Mononuclear cell (primary cell): Measurements from ENCODE around the gene ASXL3. TPM values are rescaled to one million over a fixed set of nuclear protein-coding genes. Genes with fewer than 3 reads are reported as not detected.

ENCODE experiments used
- H3K27me3 ChIP-seq: 2 replicates; pipeline ENCODE4 v1.6.0; 2011; ENCODE audit warnings: low read length, control low read depth; ENCODE audit not compliant: insufficient read depth
- H3K4me1 ChIP-seq: 2 replicates; pipeline ENCODE4 v1.5.1; 2011; ENCODE audit warnings: mild to moderate bottlenecking, low read length, control low read depth; ENCODE audit not compliant: insufficient read depth
- H3K4me3 ChIP-seq: 2 replicates; pipeline ENCODE4 v1.5.1; 2011; ENCODE audit warnings: mild to moderate bottlenecking, low read length, moderate library complexity
- H3K9me3 ChIP-seq: 2 replicates; pipeline ENCODE4 v1.5.1; 2011; ENCODE audit warnings: low read depth, mild to moderate bottlenecking, control low read depth, low read length
- total RNA-seq: library from RNA; depleted of rRNA; stranded (reverse); fragments of >200 nt; gene quantifications from one replicate; pipeline ENCODE4 v1.2.3, GENCODE V29; 2012

The ASXL3 gene
- total RNA-seq, 1 donor, result under 0.01 TPM

- Histone ChIP-seq H3K4me1 (no peaks in the 10 kb centered on the region), H3K4me3 (no peak overlapping the region), H3K27me3 (no peaks in the 10 kb centered on the region), H3K9me3 (no peaks in the 10 kb centered on the region)
Measured at GRCh38 chr18:33665641-33666040, 87.6 kb downstream of the ASXL3 start.

GRCh38 chr18:33666915-33667314, 88.9 kb downstream of the ASXL3 start:
- H3K27me3 ChIP-seq, result no peaks in the 10 kb centered on the region
- H3K9me3 ChIP-seq, result no peaks in the 10 kb centered on the region
- H3K4me3 ChIP-seq, result no peak overlapping the region
- no peaks in the 10 kb centered on the region for H3K4me1 ChIP-seq

GRCh38 chr18:33669589-33669988, 91.6 kb downstream of the ASXL3 start:
- Histone ChIP-seq H3K27me3 (no peaks in the 10 kb centered on the region), H3K4me1 (no peaks in the 10 kb centered on the region), H3K4me3 (no peak overlapping the region), H3K9me3 (no peaks in the 10 kb centered on the region)

GRCh38 chr18:33670029-33670428, 92.0 kb downstream of the ASXL3 start:
- Histone ChIP-seq H3K4me1 (no peaks in the 10 kb centered on the region), H3K9me3 (no peaks in the 10 kb centered on the region), H3K4me3 (no peak overlapping the region), H3K27me3 (no peaks in the 10 kb centered on the region)

- H3K4me3 ChIP-seq, result no peak overlapping the region
- H3K4me1 ChIP-seq, result no peaks in the 10 kb centered on the region
- no peaks in the 10 kb centered on the region for H3K27me3 ChIP-seq
- H3K9me3 ChIP-seq, result no peaks in the 10 kb centered on the region
Measured at GRCh38 chr18:33673689-33674088, 95.7 kb downstream of the ASXL3 start.

GRCh38 chr18:33676593-33676992, 98.6 kb downstream of the ASXL3 start:
- Histone ChIP-seq H3K4me3 (no peak overlapping the region), H3K27me3 (no peaks in the 10 kb centered on the region), H3K9me3 (no peaks in the 10 kb centered on the region), H3K4me1 (no peaks in the 10 kb centered on the region)

GRCh38 chr18:33677891-33678290, 99.9 kb downstream of the ASXL3 start:
- Histone ChIP-seq H3K27me3 (no peaks in the 10 kb centered on the region), H3K4me3 (no peak overlapping the region), H3K4me1 (no peaks in the 10 kb centered on the region), H3K9me3 (no peaks in the 10 kb centered on the region)

- H3K9me3 ChIP-seq, result no peaks in the 10 kb centered on the region
- H3K27me3 ChIP-seq, result no peaks in the 10 kb centered on the region
- no peak overlapping the region for H3K4me3 ChIP-seq
- H3K4me1 ChIP-seq, result no peaks in the 10 kb centered on the region
Measured at GRCh38 chr18:33682436-33682835, 104.4 kb downstream of the ASXL3 start.

GRCh38 chr18:33694593-33694992, 116.6 kb downstream of the ASXL3 start:
- Histone ChIP-seq H3K9me3 (no peaks in the 10 kb centered on the region), H3K4me3 (no peak overlapping the region), H3K4me1 (no peaks in the 10 kb centered on the region), H3K27me3 (no peaks in the 10 kb centered on the region)

- no peak overlapping the region for H3K4me3 ChIP-seq
- H3K4me1 ChIP-seq, result no peaks in the 10 kb centered on the region
- no peaks in the 10 kb centered on the region for H3K27me3 ChIP-seq
- no peaks in the 10 kb centered on the region for H3K9me3 ChIP-seq
Measured at GRCh38 chr18:33696332-33697162, 118.5 kb downstream of the ASXL3 start.

- Histone ChIP-seq H3K4me1 (no peaks in the 10 kb centered on the region), H3K4me3 (no peak overlapping the region), H3K27me3 (no peaks in the 10 kb centered on the region), H3K9me3 (no peaks in the 10 kb centered on the region)
Measured at GRCh38 chr18:33697498-33697897, 119.5 kb downstream of the ASXL3 start.

- no peaks in the 10 kb centered on the region for H3K27me3 ChIP-seq
- H3K4me1 ChIP-seq, result no peaks in the 10 kb centered on the region
- no peaks in the 10 kb centered on the region for H3K9me3 ChIP-seq
- H3K4me3 ChIP-seq, result no peak overlapping the region
Measured at GRCh38 chr18:33699372-33699771, 121.4 kb downstream of the ASXL3 start.

GRCh38 chr18:33700513-33700976, 122.5 kb downstream of the ASXL3 start:
- Histone ChIP-seq H3K4me1 (no peaks in the 10 kb centered on the region), H3K4me3 (no peak overlapping the region), H3K9me3 (no peaks in the 10 kb centered on the region), H3K27me3 (no peaks in the 10 kb centered on the region)

- no peaks in the 10 kb centered on the region for H3K4me1 ChIP-seq
- no peak overlapping the region for H3K4me3 ChIP-seq
- no peaks in the 10 kb centered on the region for H3K27me3 ChIP-seq
- peaks cover 8% of the 10 kb centered on the region for H3K9me3 ChIP-seq
Measured at GRCh38 chr18:33702625-33703024, 124.6 kb downstream of the ASXL3 start.

- Histone ChIP-seq H3K9me3 (peaks cover 8% of the 10 kb centered on the region), H3K27me3 (no peaks in the 10 kb centered on the region), H3K4me1 (no peaks in the 10 kb centered on the region), H3K4me3 (no peak overlapping the region)
Measured at GRCh38 chr18:33706391-33706790, 128.4 kb downstream of the ASXL3 start.

GRCh38 chr18:33708876-33709275, 130.9 kb downstream of the ASXL3 start:
- H3K4me1 ChIP-seq, result no peaks in the 10 kb centered on the region
- peaks cover 8% of the 10 kb centered on the region for H3K9me3 ChIP-seq
- H3K4me3 ChIP-seq, result no peak overlapping the region
- H3K27me3 ChIP-seq, result no peaks in the 10 kb centered on the region
